ENCODE measurements around the gene CPD. TPM values are rescaled to one million over a fixed set of nuclear protein-coding genes. Genes with fewer than 3 reads are reported as not detected.
"Not testable (repeated sequence)": the region's sequence is repeated elsewhere in the genome, so short reads cannot be mapped to it uniquely, and the experiment has no call there.

CPD gene
- total RNA-seq, 1 donor from 2014 or later: 53.2 TPM

- intact Hi-C loops (cut with DNase I): no loop called here
- ATAC-seq: no peak
- no peak for DNase-seq (ENCODE audit: low spot score)
Measured at GRCh38 chr17:30414486-30414885, 35.8 kb downstream of the CPD start.

GRCh38 chr17:30415491-30415890 is 36.8 kb downstream of the CPD start:
- intact Hi-C loops (cut with DNase I): no loop called here
- DNase-seq (ENCODE audit: low spot score) (no peak), ATAC-seq (no peak)

- intact Hi-C loops (cut with DNase I); DNase-seq (ENCODE audit: low spot score); ATAC-seq: not testable (repeated sequence)
Measured at GRCh38 chr17:30418070-30418469, 39.3 kb downstream of the CPD start.

DNA sequence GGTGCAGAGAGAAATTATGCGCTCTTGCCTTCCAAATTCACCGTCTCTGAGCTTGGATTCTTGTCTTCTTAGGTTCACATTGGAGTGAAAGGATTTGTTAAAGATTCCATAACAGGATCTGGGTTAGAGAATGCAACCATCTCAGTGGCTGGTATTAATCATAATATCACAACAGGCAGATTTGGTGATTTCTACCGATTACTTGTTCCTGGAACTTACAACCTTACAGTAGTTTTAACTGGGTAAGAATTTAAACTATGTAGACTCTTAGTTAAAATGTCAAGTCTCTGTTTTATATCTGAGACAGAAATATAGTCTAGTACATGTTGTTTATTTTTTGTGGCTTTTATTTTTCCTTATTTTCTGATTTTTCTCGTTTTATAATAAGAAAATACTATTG is 42.9 kb downstream of the CPD start:
- DNase-seq (ENCODE audit: low spot score) (no peak), ATAC-seq (no peak)
- intact Hi-C loops (cut with DNase I): no loop called here

GRCh38 chr17:30422171-30422570 is 43.4 kb downstream of the CPD start:
- intact Hi-C loops (cut with DNase I): no loop called here
- DNase-seq (ENCODE audit: low spot score) (no peak), ATAC-seq (no peak)

GRCh38 chr17:30424471-30424870 is 45.7 kb downstream of the CPD start:
- ATAC-seq (no peak), DNase-seq (ENCODE audit: low spot score) (no peak)
- intact Hi-C loops (cut with DNase I): no loop called here

DNA sequence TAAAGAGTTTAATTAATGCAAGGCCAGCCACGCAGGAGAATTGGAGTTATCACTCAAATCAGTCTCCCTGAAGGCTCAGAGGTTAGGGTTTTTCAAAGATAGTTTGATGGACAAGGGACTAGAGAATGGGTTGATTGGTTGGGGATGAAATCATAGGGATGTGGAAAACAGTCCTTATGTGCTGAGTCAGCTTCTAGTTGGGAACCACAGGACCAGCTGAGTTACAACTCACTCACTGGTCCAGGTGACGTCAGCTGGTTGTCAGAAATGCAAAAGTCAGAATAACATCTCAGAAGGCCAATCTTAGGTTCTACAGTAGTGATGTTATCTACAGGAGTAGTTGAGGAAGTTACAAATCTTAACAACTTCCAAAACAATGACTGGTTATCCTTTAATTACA is 47.6 kb downstream of the CPD start:
- intact Hi-C loops (cut with DNase I): no loop called here
- ATAC-seq (no peak), DNase-seq (ENCODE audit: low spot score) (no peak)

DNA sequence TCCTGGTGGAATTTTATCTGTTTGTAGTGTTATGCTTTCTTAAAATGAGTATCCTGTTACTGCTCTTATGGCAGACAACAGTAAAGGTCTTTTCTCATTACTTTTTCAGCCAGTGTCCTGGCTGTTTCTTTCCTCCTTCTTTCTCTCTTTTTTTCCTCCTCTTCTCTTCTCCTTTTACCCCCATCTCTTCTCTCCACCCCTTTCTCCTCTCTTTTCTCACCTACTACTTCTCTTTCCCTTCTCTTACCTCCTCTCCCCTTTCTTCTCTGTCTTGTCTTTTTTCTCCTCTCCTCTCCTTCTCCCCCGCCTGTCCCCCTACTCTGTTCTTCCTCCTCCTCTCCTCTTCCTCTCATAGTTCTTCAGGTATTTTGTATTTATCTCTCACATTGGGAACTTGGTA is 48.9 kb downstream of the CPD start:
- DNase-seq (ENCODE audit: low spot score): no peak
- intact Hi-C loops (cut with DNase I): no loop called here

DNA sequence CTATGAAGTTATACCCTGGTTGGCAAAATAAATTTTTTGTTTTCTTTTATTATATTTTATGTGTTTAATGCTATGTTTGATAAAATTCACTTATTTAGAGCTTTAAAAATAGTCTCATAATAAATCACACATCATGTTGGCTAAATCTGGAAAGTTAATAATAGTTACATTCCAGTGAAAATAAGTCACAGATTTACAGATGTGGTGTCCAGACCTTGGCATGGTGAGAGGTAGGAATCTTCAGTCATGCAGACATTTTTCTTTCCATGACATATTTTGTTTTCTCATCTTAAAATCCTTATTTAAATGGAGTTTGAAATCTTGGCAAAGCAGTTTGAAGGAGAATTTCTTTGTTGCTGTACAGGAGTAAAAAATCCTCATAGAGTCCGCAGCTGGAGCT is 50.4 kb downstream of the CPD start:
- ATAC-seq (no peak), DNase-seq (ENCODE audit: low spot score) (no peak)
- intact Hi-C loops (cut with DNase I): no loop called here

More for the DNA sequence above, 48.9 kb downstream of the CPD start:
- no peak for ATAC-seq

DNA sequence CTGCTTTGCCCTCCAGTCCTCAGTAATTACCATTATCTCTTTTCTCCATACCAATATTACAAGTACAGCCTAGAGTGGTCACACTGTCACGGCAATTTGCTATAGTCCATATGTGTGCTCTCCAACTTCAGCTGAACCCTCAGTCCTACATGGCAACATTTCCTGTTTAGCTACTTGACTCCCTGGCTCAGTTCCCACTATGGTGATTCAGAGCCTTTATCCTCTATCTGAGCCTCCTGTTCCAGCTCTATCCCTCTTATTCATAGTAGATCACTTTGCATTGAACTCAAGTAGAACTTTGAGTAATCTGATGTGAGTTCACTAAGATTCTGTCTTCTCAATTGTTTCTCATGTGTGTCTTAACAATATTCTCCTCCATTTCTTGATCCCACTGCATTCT is 54.8 kb downstream of the CPD start:
- DNase-seq (ENCODE audit: low spot score) (no peak), ATAC-seq (no peak)
- intact Hi-C loops (cut with DNase I): no loop called here

DNA sequence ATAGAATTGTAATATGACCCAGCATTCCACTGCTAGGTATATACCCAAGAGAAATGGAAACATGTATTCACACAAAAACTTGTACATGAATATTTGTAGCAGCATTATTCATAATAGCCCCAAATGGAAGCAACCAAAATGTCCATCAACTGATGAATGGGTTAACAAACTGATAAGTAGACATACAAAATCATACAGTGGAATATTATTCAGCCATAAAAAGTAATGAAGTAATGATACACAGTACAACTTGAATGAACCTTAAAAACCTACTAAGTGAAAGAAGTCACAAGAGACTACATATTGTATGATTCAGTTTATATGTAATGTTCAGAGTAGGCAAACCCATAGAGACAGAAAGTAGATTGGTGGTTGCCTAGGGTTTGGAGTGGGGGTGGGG is 58.0 kb downstream of the CPD start:
- intact Hi-C loops (cut with DNase I): no loop called here
- ATAC-seq (no peak), DNase-seq (ENCODE audit: low spot score) (no peak)

- intact Hi-C loops (cut with DNase I): no loop called here
- ATAC-seq (no peak), DNase-seq (ENCODE audit: low spot score) (no peak)
Measured at GRCh38 chr17:30443721-30444120, 65.0 kb downstream of the CPD start.

DNA sequence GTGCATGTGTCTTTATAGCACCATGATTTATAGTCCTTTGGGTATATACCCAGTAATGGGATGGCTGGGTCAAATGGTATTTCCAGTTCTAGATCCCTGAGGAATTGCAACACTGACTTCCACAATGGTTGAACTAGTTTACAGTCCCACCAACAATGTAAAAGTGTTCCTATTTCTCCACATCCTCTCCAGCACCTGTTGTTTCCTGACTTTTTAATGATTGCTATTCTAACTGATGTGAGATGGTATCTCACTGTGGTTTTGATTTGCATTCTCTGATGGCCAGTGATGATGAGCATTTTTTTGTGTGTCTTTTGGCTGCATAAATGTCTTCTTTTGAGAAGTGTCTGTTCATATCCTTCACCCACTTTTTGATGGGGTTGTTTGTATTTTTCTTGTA is 67.9 kb downstream of the CPD start:
- ATAC-seq; intact Hi-C loops (cut with DNase I): not testable (repeated sequence)

DNA sequence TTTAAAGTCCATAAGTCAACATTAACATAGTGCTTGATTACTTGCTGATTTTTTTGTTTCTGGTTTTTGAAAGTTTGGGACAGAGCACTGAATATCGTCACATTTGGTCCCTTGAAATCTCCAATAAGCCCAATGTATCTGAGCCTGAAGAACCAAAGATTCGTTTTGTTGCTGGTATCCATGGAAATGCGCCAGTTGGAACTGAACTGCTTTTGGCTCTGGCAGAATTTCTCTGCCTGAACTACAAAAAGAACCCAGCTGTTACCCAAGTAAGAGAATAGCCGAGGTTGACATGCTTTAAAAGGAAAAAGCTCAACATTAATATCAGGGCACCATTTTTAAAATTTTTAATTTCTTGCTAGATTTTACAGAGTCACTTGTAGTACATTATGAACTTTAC is 70.8 kb downstream of the CPD start:
- intact Hi-C loops (cut with DNase I): no loop called here
- DNase-seq (ENCODE audit: low spot score) (no peak), ATAC-seq (no peak)

More for the DNA sequence above, 67.9 kb downstream of the CPD start:
- DNase-seq (ENCODE audit: low spot score): not testable (repeated sequence)

- ATAC-seq (no peak), DNase-seq (ENCODE audit: low spot score) (no peak)
- intact Hi-C loops (cut with DNase I): no loop called here
Measured at GRCh38 chr17:30450125-30451027, 71.6 kb downstream of the CPD start.

DNA sequence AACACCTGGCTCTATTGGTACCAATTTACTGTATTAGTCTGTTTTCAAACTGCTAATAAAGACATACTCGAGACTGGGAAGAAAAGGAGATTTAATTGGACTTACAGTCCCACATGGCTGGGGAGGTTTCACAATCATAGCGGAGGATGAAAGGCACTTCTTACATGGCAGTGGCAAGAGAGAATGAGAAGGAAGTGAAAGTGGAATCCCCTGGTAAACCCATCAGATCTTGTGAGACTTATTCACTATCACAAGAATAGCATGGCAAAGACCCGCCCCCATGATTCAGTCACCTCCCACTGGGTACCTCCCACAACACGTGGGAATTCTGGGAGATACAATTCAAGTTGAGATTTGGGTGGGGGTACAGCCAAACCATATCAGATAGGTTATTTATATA is 75.9 kb downstream of the CPD start:
- no peak for ATAC-seq
- intact Hi-C loops (cut with DNase I): no loop called here

DNA sequence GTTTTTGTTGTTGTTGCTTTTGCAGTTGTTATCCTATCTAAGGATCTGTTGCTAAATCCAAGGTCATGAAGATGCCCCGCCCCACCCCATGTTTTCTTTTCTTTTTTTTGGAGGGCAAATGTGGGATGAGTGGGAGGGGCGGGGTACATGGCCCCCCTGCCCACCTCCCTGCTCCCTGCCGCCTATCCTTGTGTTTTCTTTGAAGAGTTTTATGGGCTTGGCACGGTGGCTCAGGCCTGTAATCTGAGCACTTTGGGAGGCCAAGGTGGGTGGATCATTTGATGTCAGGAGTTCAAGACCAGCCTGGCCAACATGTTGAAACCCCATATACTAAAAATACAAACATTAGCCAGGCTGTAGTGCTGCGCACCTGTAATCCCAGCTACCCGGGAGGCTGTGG is 79.6 kb downstream of the CPD start:
- no peak for DNase-seq (ENCODE audit: low spot score)
- intact Hi-C loops (cut with DNase I): no loop called here
- no peak for ATAC-seq

More for the DNA sequence above, 75.9 kb downstream of the CPD start:
- DNase-seq (ENCODE audit: low spot score): no peak

DNA sequence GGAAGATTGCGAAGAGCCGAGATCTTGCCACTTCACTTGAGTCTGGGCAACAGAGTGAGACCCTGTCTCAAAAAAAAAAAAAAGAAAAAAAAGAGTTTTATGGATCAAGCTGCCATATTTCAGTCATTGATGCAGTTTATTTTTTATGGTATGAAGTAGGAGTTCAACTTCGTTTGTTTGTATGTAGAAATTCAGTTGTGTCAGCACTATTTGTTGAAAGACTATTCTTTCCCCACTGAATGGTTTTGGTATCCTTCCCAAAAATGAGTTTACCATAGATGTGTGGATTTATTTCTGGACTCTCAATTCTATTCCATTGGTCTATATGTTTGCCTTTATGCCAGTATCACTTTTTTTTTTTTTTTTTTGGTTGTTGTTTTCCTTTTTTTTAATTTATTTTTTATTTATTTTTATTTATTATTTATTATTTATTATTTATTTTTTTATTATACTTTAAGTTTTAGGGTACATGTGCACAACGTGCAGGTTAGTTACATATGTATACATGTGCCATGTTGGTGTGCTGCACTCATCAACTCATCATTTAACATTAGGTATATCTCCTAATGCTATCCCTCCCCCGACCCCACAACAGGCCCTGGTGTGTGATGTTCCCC is 80.2 kb downstream of the CPD start:
- ATAC-seq: not testable (repeated sequence)

GRCh38 chr17:30468465-30468864 is 89.7 kb downstream of the CPD start:
- ATAC-seq (no peak), DNase-seq (ENCODE audit: low spot score) (no peak)
- intact Hi-C loops (cut with DNase I): no loop called here

More for the DNA sequence above, 80.2 kb downstream of the CPD start:
- DNase-seq (ENCODE audit: low spot score); intact Hi-C loops (cut with DNase I): not testable (repeated sequence)

DNA sequence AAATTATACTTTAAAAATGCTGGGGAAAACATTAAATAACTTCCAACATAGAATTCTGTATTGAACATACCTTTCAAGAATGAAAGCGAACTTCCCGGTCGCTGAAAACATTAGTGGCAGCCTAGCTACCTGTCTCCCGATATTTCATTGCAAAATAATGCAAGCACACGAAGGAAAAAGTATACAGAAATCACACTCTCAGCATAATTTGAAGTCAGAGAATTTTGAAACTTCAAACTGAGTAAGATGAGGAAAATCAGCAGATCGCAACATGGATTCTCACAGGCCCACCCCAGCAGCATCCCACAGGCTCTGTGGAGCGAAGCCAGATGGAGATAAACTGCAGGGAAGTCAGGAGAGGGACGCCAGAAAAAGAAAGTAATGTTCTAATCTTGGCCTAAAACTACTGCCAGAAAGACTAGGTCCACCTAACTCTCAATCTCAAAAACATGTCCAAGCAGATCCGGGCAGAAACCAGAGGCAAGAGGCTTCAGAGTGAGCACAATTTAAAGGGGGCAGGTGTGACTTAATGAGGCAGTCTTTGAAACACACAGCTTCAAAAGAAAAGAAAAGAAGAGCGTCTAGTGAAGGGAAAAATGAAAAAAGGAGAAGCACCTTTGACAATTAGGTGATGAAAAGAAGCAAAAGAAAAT is 93.6 kb downstream of the CPD start:
- DNase-seq (ENCODE audit: low spot score) (no peak), ATAC-seq (no peak)
- intact Hi-C loops (cut with DNase I): no loop called here

All from sciatic nerve (tissue), 2 donors.